ENCODE results near the gene ADAMTS17.

- TF ChIP-seq CTCF (IDR thresholded peaks at IDR 0.05; ENCODE audit: low read depth, low read length, poor library complexity, severe bottlenecking) (no peak), EZH2phosphoT487 (IDR thresholded peaks at IDR 0.05; ENCODE audit: borderline replicate concordance, low read length) (no peak)
Observed at GRCh38 chr15:100205549-100206295, 136.1 kb downstream of the ADAMTS17 start.

Data from DOHH2 (cell line).